RCC 7860 (cell line): ENCODE measurements around the gene CEBPB.
"Not testable (repeated sequence)": the region's sequence is repeated elsewhere in the genome, so short reads cannot be mapped to it uniquely, and the experiment has no call there.

Experiments used
- DNase-seq: peaks from one replicate; pipeline ENCODE4 v3.0.0-alpha.2; 2015; ENCODE audit warnings: low spot score
- FAIRE-seq: peaks from 2 replicates; lab custom pipeline; 2012; peaks lifted over from hg19 to GRCh38; lab: Jason Lieb, UNC

CEBPB gene

DNA sequence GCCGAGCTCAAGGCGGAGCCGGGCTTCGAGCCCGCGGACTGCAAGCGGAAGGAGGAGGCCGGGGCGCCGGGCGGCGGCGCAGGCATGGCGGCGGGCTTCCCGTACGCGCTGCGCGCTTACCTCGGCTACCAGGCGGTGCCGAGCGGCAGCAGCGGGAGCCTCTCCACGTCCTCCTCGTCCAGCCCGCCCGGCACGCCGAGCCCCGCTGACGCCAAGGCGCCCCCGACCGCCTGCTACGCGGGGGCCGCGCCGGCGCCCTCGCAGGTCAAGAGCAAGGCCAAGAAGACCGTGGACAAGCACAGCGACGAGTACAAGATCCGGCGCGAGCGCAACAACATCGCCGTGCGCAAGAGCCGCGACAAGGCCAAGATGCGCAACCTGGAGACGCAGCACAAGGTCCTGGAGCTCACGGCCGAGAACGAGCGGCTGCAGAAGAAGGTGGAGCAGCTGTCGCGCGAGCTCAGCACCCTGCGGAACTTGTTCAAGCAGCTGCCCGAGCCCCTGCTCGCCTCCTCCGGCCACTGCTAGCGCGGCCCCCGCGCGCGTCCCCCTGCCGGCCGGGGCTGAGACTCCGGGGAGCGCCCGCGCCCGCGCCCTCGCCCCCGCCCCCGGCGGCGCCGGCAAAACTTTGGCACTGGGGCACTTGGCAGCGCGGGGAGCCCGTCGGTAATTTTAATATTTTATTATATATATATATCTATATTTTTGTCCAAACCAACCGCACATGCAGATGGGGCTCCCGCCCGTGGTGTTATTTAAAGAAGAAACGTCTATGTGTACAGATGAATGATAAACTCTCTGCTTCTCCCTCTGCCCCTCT lies 1.1 kb downstream of the CEBPB start:
- FAIRE-seq (no peak), DNase-seq (peak; percentile 39)

DNA sequence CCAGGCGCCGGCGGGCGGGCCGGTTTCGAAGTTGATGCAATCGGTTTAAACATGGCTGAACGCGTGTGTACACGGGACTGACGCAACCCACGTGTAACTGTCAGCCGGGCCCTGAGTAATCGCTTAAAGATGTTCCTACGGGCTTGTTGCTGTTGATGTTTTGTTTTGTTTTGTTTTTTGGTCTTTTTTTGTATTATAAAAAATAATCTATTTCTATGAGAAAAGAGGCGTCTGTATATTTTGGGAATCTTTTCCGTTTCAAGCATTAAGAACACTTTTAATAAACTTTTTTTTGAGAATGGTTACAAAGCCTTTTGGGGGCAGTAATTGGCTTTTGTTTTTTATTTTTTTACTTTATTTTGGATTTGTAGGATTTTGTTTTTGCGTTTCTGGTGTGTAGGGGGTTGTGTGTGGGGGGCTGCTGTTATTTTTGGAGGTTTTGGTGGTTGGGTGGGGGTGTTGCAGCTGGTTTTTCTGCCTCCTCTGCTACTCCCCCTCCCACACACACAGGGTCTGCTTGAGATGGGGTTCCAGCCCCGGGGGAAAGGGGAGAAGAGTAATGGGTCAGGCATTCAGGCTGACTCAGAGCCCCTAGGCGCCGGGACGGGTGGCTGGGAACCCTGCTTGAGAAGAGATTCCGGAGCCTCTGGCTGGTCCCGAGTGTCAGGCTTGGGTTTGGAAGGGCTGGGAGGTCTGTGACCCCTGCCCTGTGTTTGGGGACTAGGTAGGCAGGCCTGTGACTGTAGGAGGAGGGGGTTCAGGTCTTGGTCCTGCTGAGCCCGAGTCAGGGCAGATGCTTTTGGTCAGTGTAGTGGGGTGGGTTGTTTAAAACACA lies 2.0 kb downstream of the CEBPB start:
- peak; percentile 53 for FAIRE-seq
- peak; percentile 81 for DNase-seq

DNA sequence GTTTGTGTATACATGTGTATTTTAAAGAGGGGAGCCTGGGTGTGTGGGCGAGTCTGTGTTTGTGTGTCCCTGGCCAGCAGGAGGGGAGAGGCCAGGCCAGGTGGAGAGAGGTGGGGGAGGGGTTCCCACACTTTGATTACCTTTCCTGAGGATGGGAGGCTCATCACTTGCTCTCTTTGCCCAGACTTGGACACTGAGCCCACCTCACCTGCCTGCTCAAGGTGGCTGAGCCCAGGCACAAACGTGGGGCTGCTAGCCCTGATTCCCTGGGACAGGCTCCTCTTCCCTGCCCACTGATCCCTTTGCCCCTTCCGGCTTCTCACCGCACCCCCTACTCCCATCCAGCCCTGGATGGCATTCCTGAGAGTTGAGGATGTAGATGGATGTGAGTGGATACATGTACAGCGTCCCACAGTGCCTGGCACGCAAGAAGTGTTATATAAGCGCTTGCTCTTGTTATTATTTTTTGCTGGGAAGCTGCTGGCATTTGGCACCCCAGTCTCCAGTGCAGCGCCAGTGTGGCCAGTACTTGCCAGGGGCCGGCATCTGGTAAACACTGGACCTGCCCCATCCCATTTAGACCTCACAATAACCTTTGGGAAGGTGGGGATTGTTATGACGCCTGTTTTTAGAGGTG lies 2.7 kb downstream of the CEBPB start:
- no peak for DNase-seq
- FAIRE-seq = no peak

DNA sequence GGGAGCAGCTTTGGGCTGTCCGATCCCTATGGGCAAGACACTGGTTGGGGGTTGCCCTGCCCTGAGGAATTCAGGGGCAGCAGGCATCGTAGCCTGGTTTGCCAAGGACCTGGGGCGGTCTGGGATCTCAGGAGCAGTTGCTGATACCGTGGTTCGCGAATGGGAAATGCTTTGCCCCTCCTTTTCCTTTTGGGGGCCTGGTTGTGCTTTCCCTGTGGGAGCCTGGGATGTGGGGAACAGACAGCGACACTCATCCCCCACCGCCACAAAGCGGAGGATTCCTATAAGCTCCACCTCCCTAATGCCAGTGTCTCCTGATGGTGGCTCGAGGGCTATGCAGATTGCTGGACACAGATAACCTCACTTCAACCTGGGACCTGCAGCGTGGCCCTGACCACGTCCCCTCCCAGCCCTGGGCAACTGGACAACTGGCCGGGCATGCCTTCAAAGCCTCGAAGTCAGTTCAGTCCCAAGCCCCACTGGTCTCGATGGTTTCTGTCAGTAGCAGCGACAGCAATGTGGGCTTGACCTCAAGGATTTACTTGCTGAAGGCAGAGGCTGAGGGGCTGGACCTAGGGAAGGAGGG lies 3.3 kb downstream of the CEBPB start:
- DNase-seq = no peak
- no peak for FAIRE-seq

DNA sequence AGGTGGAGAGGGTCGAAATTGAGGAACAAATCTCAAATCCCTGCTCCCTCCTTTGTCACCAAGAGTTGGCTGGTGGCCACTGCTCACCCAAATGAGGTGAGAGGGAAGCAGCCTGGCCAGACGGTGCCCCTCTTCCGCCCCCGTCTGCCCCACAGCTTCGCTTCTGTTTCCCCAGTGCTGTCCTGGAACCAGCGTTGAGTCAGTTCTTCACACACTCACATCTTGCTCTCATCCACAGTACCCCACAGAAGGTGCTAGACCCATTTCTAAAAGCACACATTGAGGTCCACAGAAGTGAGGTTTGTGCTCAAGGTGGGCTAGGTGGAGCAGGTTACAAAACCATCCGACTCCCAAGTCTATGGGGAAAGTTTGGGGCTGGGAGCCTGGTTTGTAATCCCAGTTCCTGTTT lies 3.8 kb downstream of the CEBPB start:
- DNase-seq (no peak), FAIRE-seq (no peak)

DNA sequence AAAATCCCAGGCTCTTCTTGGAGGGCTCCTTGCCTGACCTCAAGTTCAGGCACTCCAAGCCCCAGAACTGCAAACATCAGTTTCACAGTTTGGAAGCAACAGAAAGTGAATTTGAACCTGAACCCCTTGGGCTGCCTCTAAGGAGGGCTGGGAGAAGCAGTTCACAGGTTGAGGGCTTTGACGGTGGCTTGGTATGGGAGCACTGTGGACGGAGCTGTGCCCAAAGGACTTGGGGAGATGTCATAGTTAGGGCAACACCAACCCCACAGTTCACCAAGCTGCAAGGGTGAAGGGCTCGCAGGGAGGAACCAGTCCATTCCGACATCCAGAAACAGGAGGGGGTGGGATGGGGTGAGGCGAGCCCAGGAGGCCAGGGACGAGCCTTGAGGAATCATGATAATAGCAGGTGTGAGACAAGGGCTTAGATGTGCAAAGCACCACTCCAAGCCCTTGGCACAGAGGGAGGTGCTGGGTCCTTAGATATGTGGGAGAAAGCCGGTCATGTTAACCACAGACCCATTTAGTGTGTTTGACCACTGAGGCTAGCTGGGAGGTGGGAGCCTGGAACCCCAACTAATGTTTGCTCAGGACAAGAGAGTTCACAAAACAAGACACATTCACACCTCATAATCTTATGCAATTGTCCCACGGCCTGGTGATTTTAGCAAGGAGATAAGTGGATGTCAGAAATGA lies 4.3 kb downstream of the CEBPB start:
- FAIRE-seq (no peak), DNase-seq (no peak)

DNA sequence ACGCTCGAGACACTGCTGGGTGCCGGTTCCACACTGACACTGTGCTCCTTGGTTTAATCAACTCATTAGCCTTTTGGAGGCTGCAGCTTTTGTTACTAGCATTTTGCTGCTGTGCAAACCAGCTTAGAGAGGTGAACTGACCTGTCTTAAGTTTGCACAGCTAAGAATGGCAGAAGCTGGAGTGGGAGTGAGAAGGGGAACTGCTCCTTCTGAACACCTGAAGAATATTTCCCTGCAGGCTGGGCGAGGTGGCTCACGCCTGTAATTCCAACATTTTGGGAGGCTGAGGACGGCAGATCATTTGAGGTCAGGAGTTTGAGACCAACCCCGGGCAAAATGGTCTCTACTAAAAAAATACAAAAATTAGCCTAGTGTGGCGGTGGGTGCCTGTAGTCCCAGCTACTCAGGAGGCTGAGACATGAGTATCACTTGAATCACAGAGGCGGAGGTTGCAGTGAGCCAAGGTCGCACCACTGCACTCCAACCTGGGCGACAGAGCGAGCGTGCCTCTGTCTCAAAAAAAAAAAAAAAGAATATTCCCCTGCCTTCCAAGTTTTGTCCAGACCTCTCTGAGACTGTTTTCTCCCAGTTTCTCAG lies 5.0 kb downstream of the CEBPB start:
- no peak for FAIRE-seq
- DNase-seq = no peak

DNA sequence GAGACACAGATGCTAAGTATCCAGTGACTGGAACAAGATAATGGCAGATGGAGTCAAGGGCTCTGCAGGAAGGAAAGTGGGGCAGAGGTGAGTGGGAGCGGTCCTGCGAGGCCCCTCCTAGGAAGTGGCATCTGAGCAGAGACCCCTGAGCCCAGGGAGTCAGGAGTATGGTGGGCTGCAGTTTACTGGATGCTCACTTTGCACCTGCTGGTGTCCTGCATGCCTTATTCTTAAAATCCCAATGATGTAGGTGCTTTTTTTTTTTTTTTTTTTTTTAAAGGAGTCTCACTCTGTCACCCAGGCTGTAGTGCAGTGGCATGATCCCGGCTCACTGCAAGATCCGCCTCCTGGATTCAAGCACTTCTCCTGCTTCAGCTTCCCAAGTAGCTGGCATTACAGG lies 5.6 kb downstream of the CEBPB start:
- FAIRE-seq (no peak), DNase-seq (no peak)

DNA sequence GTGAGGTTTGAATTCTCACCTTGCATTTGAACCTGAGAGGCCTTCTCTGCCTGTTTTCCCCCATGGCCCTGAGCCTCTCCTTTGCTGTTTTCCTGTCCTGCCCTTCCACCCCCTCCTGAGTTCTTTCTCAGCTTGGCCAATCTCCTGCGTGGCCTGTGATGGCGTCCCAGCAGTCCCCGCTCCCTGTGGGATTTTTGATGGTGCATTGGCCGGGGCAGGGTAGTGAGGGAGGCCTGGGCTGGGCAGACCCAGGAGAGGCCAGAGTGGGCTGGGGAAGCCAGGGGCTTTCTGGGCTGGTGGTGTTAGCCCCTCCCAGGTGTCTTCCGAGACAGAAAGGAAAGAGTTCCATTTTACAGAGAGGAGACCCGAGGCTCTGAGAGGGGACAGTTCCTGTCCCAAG lies 6.3 kb downstream of the CEBPB start:
- DNase-seq (no peak), FAIRE-seq (no peak)

DNA sequence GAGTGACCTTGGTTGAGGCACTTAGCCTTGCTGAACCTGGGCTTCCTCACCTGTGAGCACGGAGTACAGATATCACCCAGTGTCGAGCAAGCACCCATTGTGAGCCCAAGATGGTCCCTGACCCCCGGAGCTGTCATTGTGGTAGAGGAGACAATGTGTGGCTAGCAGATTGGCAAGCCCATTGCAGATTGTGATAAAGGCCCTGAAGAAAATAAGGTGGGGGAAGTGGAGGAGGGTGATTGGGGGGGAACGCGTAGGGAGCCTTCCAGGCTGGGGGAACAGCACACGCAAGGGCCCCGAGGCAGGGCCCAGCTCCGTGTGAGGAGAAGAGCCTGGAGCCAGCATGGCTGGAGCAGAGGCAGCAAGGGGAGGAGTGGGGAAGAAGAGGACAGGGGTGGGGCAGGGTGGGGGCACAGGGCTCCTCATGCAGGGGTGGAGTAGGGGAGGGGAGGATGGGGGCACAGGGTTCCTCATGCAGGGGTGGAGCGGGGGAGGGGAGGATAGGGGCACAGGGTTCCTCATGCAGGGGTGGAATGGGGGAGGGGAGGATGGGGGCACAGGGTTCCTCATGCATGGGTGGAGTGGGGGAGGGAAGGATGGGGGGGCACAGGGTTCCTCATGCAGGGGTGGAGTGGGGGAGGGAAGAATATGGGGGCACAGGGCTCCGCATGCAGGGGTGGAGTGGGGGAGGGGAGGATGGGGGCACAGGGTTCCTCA lies 7.0 kb downstream of the CEBPB start:
- DNase-seq = no peak
- no peak for FAIRE-seq

DNA sequence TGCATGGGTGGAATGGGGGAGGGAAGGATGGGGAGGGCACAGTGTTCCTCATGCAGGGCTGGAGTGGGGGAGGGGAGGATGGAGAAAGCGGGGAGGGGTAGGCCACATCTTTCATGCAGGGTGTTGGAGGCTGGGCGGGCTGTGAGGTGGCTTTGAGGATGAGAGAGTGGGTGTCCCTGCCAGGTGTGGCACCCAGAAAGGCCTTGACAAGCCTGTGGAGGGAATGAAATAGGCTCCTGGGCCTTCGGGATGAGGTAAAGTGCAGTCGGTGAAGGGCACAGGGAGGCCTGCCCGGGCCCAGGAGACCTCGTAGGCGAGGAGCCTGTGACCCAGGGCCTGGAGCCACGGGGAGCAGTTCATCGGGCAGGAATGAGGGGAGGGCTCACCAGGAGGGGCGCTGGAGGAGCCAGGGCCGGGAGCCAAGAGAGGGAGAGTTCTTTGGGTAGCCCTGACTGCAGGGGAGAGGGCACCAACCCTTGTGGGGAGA lies 7.6 kb downstream of the CEBPB start:
- DNase-seq (no peak), FAIRE-seq (no peak)

DNA sequence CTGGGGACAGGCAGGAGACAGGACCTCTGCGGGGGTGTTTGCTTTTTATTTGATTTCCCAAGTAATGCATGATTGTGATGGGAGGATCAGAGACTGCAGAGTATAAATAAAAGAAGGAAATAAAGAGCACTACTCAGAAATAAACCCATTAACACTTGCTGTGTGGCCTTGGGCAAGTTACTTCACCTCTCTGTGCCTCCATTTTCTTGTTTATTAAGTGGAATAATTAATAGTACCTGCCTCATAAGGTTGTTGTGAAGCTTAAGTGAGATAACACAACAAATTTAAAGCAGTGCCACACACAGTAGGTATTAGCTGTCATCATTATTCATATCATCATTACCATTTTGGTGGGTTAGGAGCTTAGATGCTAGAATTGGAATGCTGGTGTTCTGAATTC lies 8.1 kb downstream of the CEBPB start:
- FAIRE-seq = no peak
- DNase-seq = no peak

DNA sequence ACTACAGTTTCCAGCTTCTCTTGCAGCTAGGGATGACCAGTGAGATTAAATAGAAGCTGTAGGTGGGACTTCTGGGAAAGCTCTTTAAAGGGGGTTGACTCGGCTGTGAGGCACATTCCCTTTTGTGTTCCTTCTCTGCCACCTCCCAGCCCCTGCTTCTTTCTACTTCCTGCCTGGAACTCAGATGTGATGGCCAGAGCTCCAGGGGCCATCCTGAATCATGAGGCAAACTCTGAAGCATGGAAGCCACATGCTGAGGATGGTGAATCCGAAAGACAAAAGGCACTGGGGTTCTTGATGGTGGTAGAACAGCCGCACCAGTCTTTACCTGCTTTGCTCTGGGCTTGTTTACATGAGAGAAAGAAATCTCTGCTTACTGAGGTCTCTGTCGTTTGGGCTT lies 9.1 kb downstream of the CEBPB start:
- DNase-seq = no peak
- no peak for FAIRE-seq

DNA sequence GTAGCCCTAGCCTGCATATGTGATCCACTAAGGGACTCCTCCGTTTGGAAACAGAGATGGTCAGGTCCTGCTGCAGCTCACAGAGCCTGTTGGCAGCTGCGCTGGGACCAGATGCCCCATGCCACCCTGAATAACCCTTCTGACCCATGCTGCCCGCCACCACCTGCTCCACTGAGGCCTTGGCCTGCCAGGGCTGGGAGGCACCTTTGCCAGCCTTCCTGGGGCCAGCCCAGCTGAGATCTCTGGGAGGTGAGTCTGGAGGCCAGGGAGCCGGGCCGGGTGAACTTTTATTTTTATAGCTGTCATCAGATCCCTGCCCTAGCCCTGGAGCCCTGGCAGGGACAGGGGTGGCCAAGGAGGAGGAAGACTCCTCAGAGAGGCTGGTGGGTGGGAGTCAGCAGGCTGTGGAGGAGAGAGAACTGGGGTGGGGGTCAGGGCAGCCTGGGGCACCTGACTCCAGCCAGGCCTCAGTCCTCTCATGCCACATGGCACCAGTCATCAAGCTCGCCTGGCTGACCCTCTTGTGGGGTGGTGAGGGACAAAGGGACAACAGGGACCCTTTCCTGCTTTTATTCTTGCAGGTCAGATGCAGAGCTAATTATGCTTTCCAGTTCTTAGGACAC lies 10.0 kb downstream of the CEBPB start:
- DNase-seq = no peak
- FAIRE-seq = no peak

DNA sequence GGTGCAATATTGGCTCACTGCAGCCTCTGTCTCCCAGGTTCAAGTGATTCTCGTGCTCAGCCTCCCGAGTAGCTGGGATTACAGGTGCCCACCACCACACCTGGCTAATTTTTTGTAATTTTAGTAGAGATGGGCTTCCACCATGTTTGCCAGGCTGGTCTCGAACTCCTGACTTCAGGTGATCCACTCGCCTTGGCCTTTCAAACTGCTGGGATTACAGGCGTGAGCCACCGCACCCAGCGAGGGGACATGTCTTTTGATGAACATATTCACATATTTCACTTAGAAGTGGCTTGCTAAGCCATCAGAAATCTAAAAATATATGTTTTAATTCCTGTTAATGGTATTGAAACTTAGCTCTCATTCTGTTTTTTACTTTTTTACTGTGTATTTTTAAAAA lies 11.1 kb downstream of the CEBPB start:
- FAIRE-seq, DNase-seq: not testable (repeated sequence)

DNA sequence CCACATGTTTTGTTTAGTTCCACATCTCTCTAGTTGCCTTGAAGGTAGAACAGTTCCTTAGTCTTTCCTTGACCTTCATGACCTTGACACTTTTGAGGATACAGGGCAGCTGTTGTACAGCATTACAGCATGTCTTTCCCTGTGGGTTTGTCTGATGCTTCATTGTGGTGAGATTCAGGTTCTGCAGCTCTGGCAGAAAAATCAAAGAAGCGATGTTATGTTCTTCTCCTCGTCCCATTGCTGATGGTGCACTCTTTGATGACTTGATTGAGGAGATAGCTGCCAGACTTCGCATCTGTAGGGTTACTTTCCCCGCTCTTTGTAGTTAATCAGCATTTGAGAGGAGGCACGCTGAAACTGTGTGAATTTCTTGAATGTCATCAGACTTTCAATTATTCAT lies 12.0 kb downstream of the CEBPB start:
- no peak for DNase-seq

DNA sequence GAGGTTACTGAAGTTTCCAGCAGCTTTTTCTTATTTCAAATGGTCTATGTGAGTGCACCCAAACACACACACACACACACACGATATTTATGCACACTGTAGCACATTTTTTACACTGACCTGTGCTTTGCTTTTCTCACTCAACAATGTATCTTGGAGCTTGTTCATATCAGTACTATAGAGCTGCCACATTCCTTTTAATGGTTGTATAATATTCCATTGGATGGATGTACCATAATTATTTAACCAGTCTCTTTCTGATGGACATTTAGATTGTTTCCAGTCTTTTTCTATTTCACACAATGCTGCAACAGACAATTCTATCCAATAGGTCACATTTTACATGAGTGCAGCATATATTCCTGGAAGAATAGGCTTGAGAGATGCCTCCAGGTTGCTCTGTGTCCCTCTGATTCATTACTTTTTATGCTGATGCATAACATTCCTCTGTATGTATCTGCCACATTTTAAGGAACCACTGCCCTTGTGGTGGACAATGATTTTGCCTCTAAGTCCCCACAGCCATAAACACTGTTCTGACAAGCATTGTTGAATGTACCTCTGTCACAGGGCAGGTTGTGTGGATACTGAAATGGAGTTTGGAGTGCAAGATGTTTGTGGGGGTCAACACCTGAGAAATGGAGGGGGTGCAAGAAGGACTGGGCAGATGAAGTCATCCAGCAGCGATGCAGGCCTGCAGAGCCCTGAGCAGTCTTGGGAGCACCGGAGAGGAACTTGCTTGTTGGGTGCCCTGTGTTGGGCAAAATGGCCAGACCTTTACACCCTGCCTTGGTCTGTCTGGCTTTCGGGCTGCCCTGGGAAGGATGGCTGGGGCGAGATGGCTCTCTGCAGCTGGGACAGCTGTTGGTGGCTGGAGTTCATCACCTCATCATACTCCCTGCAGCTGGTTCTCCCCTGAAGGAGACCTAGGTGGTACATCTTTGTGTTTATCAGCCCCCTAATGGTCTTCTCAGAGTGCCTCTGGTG lies 13.6 kb downstream of the CEBPB start:
- no peak for DNase-seq
- no peak for FAIRE-seq

More for the DNA sequence above, 12.0 kb downstream of the CEBPB start:
- FAIRE-seq = no peak

DNA sequence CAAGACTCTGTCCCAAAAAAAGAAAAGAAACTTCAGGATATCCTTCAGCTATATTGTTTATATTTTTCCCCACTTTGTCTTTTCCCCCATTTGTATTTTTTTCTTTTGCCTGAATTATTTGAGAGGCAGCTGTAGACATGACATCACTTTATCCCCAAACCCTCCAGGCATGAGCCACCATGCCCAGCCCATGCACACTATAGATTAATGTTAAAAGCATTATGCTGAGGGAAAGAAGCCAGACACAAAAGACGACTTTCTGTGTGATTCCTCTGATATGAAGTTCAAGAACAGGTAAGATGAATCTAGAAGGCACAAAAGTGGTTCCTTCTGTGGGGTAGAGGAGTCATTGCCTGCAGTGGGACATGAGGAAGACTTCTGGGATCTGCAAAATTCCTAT lies 16.4 kb downstream of the CEBPB start:
- FAIRE-seq (no peak), DNase-seq (no peak)
